GM12865 (cell line): ENCODE measurements around the gene RDH12.

Experiments
- DNase-seq: peaks from one replicate; pipeline ENCODE4 v3.0.0; 2010; ENCODE audit warnings: low read depth
- H3K4me3 ChIP-seq: 2 replicates; pipeline ENCODE4 v1.5.1; 2011; ENCODE audit warnings: mild to moderate bottlenecking, low read depth, low read length, control low read depth
- TF ChIP-seq, protein P1 (sequence below): IDR thresholded peaks from 2 replicates; pipeline ENCODE4 v1.5.1; 2011; ENCODE audit warnings: low read length, control low read depth, low read depth, inconsistent platforms; ENCODE audit not compliant: insufficient read depth; ENCODE audit errors: missing control alignments

Gene RDH12

DNA sequence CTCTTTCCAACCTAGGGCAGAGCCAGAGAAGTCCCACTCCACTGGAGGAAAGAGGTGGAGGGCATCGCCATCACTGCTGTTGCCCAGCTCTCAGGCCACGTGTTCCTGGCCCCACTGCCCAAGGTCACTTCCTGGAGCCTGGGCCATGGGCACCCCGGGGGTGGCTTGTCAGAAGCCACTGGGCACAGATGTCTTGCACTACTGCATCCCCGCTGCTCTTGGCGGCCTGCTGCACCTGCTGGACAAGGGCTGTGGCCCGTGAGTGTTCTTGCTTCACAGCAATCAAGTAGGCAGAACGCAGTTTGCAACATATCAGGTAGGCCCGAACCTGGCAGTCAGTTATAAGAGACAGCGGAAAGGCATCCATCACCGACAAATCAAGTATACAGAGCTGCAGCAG is 46.6 kb downstream of the RDH12 start:
- DNase-seq = no peak
- TF ChIP-seq, protein P1, sequence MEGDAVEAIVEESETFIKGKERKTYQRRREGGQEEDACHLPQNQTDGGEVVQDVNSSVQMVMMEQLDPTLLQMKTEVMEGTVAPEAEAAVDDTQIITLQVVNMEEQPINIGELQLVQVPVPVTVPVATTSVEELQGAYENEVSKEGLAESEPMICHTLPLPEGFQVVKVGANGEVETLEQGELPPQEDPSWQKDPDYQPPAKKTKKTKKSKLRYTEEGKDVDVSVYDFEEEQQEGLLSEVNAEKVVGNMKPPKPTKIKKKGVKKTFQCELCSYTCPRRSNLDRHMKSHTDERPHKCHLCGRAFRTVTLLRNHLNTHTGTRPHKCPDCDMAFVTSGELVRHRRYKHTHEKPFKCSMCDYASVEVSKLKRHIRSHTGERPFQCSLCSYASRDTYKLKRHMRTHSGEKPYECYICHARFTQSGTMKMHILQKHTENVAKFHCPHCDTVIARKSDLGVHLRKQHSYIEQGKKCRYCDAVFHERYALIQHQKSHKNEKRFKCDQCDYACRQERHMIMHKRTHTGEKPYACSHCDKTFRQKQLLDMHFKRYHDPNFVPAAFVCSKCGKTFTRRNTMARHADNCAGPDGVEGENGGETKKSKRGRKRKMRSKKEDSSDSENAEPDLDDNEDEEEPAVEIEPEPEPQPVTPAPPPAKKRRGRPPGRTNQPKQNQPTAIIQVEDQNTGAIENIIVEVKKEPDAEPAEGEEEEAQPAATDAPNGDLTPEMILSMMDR = no peak
- H3K4me3 ChIP-seq = no peak overlapping the region

DNA sequence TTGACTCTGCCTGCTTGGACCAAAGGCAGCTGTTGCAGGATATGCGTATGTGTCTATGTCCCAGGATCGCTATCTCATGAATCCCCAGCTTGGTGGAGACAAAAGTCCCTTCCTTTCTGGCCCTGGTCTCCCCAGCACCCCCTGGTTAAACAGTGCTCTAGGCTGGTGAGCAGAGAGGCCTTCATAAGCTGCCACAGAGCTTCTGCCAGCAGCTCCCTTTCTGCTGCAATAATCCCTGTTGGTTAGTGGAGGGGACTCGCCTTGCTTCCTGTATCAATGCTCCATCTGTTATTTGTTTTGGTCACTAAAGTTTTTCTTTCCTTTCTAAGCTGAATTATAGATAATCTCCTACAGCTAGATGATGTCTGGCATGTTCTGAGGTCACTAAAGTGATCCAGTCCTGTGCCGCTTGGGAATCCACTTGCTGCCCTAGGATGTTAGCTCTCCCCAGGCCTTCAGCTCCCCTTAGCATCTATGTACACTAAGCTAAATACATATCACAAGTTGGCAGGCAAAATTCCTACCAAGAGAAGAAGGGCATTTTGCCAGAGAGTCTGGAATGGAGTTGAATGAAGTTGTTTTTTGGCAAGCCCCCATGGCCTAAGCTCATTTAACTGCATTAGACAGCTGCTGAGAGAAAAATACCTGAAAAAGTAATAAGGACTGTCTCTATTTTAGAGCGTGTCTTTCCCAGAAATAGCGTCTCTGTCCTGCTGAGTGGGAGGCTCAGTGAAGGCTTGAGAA is 47.8 kb downstream of the RDH12 start:
- H3K4me3 ChIP-seq = no peak overlapping the region
- TF ChIP-seq, protein P1 = no peak
- no peak for DNase-seq

DNA sequence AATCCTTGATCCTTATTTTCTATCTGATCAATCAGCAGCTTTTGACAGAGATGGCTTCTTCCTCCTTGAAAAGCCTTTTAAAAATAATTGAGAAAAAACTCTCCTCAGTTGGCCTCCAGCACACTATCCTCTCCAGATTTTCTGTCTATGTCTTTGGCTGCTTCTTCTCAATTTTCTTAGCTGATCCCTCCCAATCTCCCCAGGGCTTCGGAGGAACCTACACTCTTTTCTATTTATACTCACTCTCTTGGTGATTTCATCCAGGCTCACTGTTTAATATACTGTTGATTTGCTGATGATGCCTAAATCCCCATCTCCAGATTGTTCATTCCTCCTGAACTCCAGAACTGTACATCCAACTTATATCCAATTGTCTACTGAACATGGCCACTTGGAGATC is 54.8 kb downstream of the RDH12 start:
- H3K4me3 ChIP-seq = no peak overlapping the region
- TF ChIP-seq, protein P1 = no peak
- DNase-seq = no peak

DNA sequence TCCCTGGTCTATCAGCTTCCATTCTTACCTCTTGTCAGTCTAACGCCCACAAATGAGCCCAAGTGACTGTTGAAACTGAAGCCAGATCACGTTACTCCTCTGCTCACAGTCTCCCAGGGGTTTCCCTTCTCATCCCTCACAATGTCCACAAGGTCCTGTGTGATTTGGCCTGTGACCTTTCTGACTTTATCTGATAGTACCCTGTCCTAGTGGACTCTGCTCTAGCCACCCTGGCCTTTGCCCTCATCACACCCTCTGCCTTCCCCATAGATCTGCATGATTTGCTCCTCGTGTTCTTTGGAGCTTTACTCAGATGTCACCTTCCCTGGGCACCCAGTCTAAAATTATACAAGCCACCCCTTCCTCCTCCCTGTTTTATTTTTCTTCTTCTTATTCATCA is 55.5 kb downstream of the RDH12 start:
- DNase-seq = no peak
- no peak overlapping the region for H3K4me3 ChIP-seq
- TF ChIP-seq, protein P1 = no peak

DNA sequence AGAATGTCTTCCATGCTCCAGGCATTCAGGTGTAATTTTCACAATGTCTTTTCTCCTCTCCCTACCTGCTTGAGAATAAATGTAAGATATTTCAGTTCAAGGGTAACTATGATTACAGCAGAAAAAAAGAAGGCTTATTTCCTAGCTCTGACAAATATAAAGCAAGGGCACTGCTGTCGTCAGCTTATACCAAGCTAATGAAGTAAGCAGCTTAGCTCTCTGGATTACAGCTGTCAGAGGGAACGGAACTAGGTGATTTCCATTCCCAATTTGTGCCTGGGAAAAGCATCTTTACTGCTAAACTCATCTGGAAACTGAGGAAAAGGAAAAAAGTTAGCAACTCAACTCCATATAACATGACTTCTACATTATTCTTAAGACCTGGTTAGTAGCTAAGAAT is 58.2 kb downstream of the RDH12 start:
- no peak overlapping the region for H3K4me3 ChIP-seq
- DNase-seq = no peak
- TF ChIP-seq, protein P1 = no peak

DNA sequence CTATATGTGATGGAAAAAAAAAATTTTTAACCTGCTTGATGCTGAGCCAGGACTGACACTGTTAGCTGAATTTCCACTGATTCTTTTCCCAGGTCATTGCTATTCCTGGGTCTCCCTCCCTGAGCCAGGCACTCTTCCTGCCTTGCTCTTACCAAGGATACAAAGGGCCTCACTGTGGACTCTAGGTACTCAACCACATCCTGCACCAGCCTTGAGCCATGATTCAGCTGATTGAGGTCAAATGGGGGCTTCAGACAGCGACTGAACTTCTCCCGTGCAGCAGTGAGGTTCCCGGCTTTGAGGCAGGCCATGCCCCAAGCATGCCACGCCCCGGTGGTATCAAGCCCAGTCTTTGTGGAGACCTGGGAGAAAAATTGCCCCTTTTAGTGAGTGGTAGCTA is 60.4 kb downstream of the RDH12 start:
- TF ChIP-seq, protein P1 = no peak
- H3K4me3 ChIP-seq = no peak overlapping the region
- DNase-seq = no peak
